Activated CD8-positive, alpha-beta memory T cell treated with anti-CD3 and anti-CD28 coated beads, Interleukin-2, amount 50 U/mL, for 24 hours (primary cell): ENCODE results near the gene MYLK.

Experiments
- DNase-seq: peaks from one replicate; pipeline ENCODE4 v3.0.0-alpha.2; 2020; ENCODE audit errors: extremely low read depth

Gene MYLK

DNA sequence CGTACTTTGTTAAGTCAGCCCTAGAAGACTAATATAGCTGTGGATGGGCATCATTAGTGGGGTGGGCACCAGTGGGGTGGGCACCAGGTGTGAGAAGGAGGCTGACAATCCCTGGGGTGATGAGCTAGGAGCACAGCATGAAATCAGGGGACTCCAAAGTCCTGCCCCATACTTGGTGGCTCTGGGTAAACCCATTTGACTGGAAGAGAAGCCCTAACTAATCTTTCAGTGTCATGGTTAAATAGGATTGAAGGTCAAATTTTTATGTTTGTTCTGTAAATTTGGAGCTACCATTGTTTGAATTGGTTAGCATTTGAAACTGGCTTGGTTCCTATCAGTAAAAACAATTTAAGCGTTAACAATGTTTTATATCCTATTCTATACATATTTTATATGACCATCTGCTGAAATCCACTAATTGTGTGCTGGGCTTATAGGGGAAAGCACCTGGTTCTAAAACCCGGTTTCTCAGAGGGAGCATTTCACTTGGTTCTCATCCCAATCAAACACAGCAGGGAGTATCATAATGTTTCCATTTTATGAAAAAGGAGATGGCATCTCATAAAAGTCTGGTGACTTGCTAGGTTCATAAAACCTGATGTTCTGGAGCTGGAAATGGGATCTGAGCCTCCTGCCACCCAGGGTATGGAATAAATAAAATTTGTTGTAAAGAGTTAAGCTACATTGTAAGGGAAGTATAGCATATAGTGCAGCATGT is 211.5 kb downstream of the MYLK start:
- DNase-seq = no peak

GRCh38 chr3:123670743-123671142 is 213.4 kb downstream of the MYLK start:
- DNase-seq = no peak

DNA sequence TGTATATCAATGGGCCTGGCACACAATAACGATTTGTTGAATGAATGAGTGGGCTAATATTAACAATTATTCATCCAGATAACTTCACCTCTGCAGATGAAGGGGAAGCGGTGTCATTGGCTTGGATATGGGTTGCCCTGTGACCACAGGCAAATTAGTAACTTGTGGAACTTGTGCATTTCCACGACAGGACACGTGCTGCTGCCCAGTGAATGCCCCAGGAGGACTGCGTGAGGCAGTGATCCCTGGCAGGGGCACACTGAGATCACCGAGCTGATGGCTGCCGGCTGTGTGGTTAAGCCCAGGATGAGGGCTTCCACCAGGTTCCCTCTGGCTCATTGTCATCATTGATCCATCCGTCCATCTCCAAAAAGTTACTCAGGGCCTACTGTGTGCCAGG is 215.2 kb downstream of the MYLK start:
- no peak for DNase-seq

- no peak for DNase-seq
Observed at GRCh38 chr3:123667784-123668183, 216.3 kb downstream of the MYLK start.

- no peak for DNase-seq
Observed at GRCh38 chr3:123664753-123665152, 219.4 kb downstream of the MYLK start.

GRCh38 chr3:123663977-123664376 is 220.2 kb downstream of the MYLK start:
- no peak for DNase-seq

DNA sequence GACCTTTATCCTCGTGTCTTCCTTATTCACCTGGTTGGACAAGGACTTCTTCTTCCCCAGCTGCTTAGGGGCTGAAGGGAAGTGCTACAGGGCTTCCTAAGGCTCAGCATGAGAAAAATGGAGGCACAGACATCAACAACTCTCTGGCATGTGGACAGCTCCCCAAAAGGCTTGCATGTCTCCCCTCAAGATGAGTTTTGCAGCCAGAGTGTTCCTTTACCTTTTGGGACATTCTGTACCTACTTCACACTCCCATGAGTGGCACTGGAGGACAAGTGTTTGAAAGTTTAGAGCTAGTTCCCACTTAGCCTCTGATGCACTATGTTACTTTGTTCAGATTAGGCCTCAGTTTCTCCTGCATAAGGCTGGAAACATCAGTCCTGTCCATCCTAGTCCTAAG is 222.2 kb downstream of the MYLK start:
- DNase-seq = no peak

DNA sequence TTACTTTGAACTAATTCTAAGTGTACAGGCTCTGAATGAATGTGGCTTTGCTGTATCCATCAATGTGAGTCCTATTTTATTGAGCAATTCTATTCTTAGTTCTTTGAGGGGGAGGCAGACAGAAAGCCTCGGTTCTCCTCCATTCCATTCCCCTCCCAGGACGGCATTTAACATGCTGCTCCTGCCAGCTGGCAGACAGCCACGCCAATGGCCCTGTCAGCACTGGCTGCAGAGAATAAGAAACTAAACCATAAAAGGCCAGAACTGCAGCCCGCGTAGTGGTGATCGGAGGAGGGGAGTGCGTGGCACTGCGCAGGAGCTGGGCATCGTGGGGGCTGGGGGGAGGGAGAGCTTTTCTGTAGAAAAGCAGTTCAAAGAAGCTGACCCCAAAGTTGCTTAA is 223.2 kb downstream of the MYLK start:
- no peak for DNase-seq

GRCh38 chr3:123660141-123660675 is 223.9 kb downstream of the MYLK start:
- no peak for DNase-seq

DNA sequence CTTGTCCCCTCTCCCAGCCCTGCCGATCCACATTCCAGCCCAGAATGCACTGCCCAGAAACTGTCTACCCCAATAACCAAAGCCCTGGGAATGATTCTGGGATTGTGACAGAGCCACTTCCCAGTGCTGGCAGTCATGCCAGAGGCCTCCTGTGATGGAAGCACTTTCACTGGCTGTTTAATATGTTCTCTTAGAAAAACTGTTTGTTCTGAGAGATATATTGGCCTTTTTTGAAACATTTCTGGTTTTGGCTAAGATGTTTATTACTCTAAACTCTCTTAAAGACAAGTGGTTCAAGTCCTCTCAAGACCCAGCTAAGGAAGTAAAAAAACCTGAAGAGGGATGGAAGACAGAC is 225.3 kb downstream of the MYLK start:
- no peak for DNase-seq

- DNase-seq = no peak
Observed at GRCh38 chr3:123658118-123658851, 225.8 kb downstream of the MYLK start.

DNA sequence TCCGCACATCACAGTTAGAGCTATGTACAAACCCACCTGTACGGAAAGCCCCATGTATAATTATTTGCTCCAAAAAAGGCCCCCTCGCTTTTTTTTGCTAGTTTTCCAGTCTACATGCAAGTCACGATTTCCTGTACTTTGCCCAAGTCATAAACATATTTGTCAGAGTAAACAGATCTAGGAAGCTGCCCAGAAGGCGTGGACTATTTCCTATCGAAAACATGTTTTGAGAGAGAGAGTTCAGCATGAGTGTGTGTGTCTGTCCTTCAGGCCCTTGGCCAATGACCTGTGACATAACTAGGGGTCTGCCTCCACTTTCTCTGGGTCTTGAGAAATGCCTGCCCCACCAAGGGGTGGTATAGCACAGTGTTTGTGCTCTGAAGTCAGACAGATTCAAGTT is 226.6 kb downstream of the MYLK start:
- DNase-seq = no peak

- no peak for DNase-seq
Observed at GRCh38 chr3:123657111-123657510, 227.0 kb downstream of the MYLK start.

DNA sequence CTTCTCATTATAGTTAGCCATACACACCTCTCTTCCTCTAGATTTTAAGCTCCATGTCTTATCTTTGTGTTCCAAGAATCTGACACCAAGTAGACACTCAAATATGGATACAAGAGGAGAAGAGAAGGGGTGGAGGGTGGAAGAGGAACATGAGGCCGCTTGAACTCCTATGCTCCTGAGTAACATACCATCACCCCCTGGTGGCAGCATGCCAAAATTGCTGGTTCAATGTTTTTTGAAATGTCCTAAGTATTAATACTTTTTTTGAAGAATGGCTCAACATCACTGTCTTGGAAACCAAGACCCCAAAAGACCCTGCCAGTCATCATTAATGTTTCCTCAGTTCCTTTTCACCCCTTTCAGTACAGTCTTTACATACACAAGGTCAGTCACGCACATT is 227.4 kb downstream of the MYLK start:
- DNase-seq = no peak

DNA sequence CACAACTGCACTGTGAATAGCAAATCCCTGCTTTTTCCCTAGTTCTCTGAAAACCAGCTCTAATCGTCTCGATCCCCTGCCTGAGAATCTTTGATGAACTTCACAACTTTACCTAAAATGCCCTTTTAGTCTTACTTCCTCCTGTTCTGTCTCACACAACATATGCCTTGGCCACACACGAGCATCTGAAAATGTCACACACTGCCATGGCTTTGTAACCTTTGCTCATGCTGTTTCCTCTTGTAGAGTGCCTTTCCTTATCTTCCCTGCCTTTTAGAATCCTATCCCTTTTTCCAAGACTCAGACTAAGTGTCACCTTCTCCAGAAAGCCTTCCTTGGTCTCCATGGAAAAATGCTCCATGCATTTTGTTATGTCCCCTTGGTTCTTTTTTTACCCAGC is 227.9 kb downstream of the MYLK start:
- no peak for DNase-seq

- DNase-seq = no peak
Observed at GRCh38 chr3:123655400-123655799, 228.7 kb downstream of the MYLK start.

- DNase-seq = no peak
Observed at GRCh38 chr3:123653221-123653682, 230.9 kb downstream of the MYLK start.

- DNase-seq = no peak
Observed at GRCh38 chr3:123652342-123652984, 231.7 kb downstream of the MYLK start.

- no peak for DNase-seq
Observed at GRCh38 chr3:123651449-123652341, 232.4 kb downstream of the MYLK start.

DNA sequence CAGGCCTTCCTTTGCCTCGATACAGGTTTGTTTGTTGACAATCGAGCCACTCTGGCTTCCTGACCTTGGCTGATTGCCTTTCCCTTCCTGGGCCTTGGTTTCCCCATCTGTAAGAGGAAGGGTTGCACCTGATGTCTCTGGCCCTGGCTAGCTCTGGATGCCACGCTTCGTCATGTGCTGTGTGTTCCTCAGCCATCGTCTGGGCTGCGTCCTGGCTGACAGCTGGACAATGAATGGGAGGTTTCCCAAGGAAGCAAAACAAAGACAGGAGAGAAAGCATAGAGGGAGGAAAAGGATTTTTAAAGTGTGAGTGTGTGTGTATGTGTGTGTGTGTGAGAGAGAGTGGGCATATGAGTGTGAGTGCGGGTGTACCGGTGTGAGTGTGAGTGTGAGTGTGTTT is 234.0 kb downstream of the MYLK start:
- no peak for DNase-seq

DNA sequence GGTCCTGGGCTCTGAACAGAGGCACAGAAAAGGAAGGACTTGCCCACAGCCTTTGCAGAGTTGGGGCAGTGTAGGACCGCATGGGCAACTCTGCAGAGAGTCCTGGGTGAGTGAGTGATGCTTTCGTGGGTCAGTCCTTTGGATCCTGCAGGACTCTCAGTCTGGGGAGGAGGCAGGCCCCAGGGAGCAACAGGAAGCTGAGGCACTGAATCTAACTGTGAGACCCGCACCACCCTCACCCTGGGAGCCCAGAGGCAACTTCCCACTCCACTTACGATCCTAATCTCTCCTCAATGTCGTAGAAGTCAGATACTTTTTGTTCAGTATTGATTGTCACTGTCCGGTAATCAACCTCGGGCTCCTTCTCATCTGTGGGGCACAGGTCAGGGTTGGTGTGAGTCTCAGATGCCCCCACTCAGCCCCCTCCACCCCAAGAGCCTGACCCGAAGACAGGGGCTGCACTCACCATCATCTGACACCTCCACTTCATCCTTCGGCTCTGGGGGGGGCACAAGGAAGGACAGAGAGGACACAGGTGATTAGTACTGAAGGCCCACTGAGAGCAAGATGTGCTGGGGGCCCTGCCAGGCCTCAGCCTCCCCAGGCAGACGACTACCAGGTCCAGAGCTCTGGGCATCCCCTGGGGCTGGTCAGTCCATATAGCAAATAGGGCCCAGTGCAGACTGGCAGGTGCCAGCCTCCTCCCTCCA is 235.3 kb downstream of the MYLK start:
- no peak for DNase-seq
